ENCODE results near the gene RBFOX1. TPM values are rescaled to one million over a fixed set of nuclear protein-coding genes. Genes with fewer than 3 reads are reported as not detected.

The RBFOX1 gene
- total RNA-seq, 2 donors from 2014 or later = not detected

DNA sequence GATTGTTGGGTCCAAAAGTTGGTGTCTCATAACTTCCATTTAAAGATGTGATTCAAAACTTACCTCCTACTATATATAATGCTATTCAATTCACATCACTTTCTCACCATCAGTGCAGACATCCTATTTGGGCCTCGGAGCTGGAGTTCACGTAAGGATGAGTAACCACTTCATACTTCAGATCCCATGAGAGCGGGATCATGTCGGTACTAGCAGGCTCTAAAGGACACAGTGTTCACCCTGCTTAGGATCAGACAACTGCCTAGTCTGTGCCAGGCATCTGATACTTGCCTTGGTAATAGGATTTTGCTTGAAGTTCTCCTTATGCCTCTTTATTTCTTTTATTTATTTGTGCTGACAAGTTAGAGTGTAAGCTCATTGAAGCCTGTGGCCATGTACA is 39.5 kb downstream of the RBFOX1 start:
- no peak overlapping the region for H3K4me3 ChIP-seq
- intact Hi-C loops (cut with DNase I) = no loop called here
- ATAC-seq (no peak), DNase-seq (no peak)
- no peak overlapping the region for H3K27ac ChIP-seq
- H3K36me3 ChIP-seq (replicated peaks in 1 of 2; ENCODE audit: insufficient read depth in 1 of 2, low read depth in 2 of 2) = no peaks in the 10 kb centered on the region
- WGBS, 2 donors = 78 to 86% methylated on average over 4 of the region's 4 CpGs
- no peaks in the 10 kb centered on the region for H3K27me3 ChIP-seq
- TF ChIP-seq CTCF (IDR thresholded peaks at IDR 0.05) (no peak), POLR2A (IDR thresholded peaks at IDR 0.05) (no peak)
- H3K9me3 ChIP-seq = no peaks in the 10 kb centered on the region
- no peaks in the 10 kb centered on the region for H3K4me1 ChIP-seq

GRCh38 chr16:7373776-7374175 is 41.1 kb downstream of the RBFOX1 start:
- no peak for DNase-seq
- H3K9me3 ChIP-seq = no peaks in the 10 kb centered on the region
- H3K4me1 ChIP-seq = no peaks in the 10 kb centered on the region
- H3K27me3 ChIP-seq = no peaks in the 10 kb centered on the region
- no peak for ATAC-seq
- no peak overlapping the region for H3K4me3 ChIP-seq
- TF ChIP-seq CTCF (IDR thresholded peaks at IDR 0.05) (no peak), POLR2A (IDR thresholded peaks at IDR 0.05) (no peak)
- 48 to 59% methylated on average over 5 of the region's 5 CpGs for WGBS, 2 donors
- no peaks in the 10 kb centered on the region for H3K36me3 ChIP-seq (replicated peaks in 1 of 2; ENCODE audit: insufficient read depth in 1 of 2, low read depth in 2 of 2)
- intact Hi-C loops (cut with DNase I) = no loop called here
- no peak overlapping the region for H3K27ac ChIP-seq

DNA sequence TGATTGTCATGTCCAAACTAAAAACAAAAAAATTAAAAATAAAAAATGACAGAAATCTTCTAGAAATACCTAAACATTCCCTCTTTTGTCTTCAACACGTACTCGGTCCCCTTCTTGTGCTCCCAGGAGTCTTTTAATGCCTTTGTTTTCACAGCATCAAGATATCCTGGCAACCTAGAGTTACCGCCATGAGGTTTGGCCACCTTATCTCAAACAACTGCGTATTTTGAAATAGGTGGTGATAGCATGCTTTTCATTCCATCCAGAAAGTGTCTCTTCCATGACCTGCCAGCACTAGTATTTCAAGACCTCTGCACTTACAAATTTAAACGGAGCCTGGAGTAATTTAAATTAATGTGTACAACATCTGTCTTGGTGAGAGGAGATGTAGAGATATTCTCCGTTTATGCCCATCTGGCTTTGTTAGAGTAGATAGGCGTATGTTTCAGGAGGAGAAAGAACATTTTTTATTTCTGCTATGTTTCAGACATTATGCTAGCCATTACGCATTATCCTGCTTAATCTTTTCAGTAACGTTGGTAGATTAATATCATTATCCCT is 42.0 kb downstream of the RBFOX1 start:
- no peak overlapping the region for H3K4me3 ChIP-seq
- H3K36me3 ChIP-seq (replicated peaks in 1 of 2; ENCODE audit: insufficient read depth in 1 of 2, low read depth in 2 of 2) = no peaks in the 10 kb centered on the region
- H3K27ac ChIP-seq = no peak overlapping the region
- no peaks in the 10 kb centered on the region for H3K27me3 ChIP-seq
- 28 to 35% methylated on average over 9 of the region's 9 CpGs for WGBS, 2 donors
- DNase-seq (no peak), ATAC-seq (no peak)
- TF ChIP-seq CTCF (IDR thresholded peaks at IDR 0.05) (no peak), POLR2A (IDR thresholded peaks at IDR 0.05) (no peak)
- intact Hi-C loops (cut with DNase I) = no loop called here
- H3K4me1 ChIP-seq = no peaks in the 10 kb centered on the region
- H3K9me3 ChIP-seq = no peaks in the 10 kb centered on the region

- H3K4me1 ChIP-seq = no peaks in the 10 kb centered on the region
- DNase-seq (no peak), ATAC-seq (no peak)
- no peak overlapping the region for H3K4me3 ChIP-seq
- no peak overlapping the region for H3K27ac ChIP-seq
- 58 to 63% methylated on average over 5 of the region's 5 CpGs for WGBS, 2 donors
- intact Hi-C loops (cut with DNase I) = no loop called here
- no peaks in the 10 kb centered on the region for H3K36me3 ChIP-seq (replicated peaks in 1 of 2; ENCODE audit: insufficient read depth in 1 of 2, low read depth in 2 of 2)
- peaks cover 0 to 4% of the 10 kb centered on the region in 2 donors for H3K27me3 ChIP-seq
- TF ChIP-seq CTCF (IDR thresholded peaks at IDR 0.05) (no peak), POLR2A (IDR thresholded peaks at IDR 0.05) (no peak)
- H3K9me3 ChIP-seq = no peaks in the 10 kb centered on the region
Measured at GRCh38 chr16:7376227-7376626, 43.6 kb downstream of the RBFOX1 start.

- no peaks in the 10 kb centered on the region for H3K36me3 ChIP-seq (replicated peaks in 1 of 2; ENCODE audit: insufficient read depth in 1 of 2, low read depth in 2 of 2)
- no peak overlapping the region for H3K27ac ChIP-seq
- intact Hi-C loops (cut with DNase I) = no loop called here
- no peaks in the 10 kb centered on the region for H3K9me3 ChIP-seq
- no peak overlapping the region for H3K4me3 ChIP-seq
- H3K27me3 ChIP-seq = peaks cover 0 to 4% of the 10 kb centered on the region in 2 donors
- TF ChIP-seq POLR2A (IDR thresholded peaks at IDR 0.05) (no peak), CTCF (IDR thresholded peaks at IDR 0.05) (no peak)
- WGBS, 2 donors = 49 to 52% methylated on average over 5 of the region's 5 CpGs
- H3K4me1 ChIP-seq = no peaks in the 10 kb centered on the region
- no peak for ATAC-seq
- no peak for DNase-seq
Measured at GRCh38 chr16:7377231-7377630, 44.6 kb downstream of the RBFOX1 start.
